HFFc6 (cell line): Measurements from ENCODE around the gene SRRM3. TPM values are rescaled to one million over a fixed set of nuclear protein-coding genes. Genes with fewer than 3 reads are reported as not detected.
"Not testable (repeated sequence)": the region's sequence is repeated elsewhere in the genome, so short reads cannot be mapped to it uniquely, and the experiment has no call there.

Experiments
- DNase-seq: peaks from one replicate; pipeline ENCODE4 v3.0.0-alpha.2; 2018
- H3K27ac Mint-ChIP-seq: 2 replicates; pipeline ENCODE4 v1.8.0; 2020; ENCODE audit warnings: mild to moderate bottlenecking, mixed read lengths
- H3K27me3 Mint-ChIP-seq: 2 replicates; pipeline ENCODE4 v1.8.0; 2021; ENCODE audit warnings: mild to moderate bottlenecking, moderate library complexity, mixed read lengths; ENCODE audit not compliant: insufficient read depth
- H3K36me3 Mint-ChIP-seq: 2 replicates; pipeline ENCODE4 v1.8.0; 2021; ENCODE audit warnings: low read depth, mixed read lengths
- H3K4me1 Mint-ChIP-seq: 2 replicates; pipeline ENCODE4 v1.8.0; 2020; ENCODE audit warnings: low read depth, mixed read lengths
- H3K4me3 Mint-ChIP-seq: 2 replicates; pipeline ENCODE4 v1.8.0; 2020; ENCODE audit warnings: mild to moderate bottlenecking, moderate library complexity, mixed read lengths
- H3K9me3 Mint-ChIP-seq: 2 replicates; pipeline ENCODE4 v1.8.0; 2020; ENCODE audit warnings: mild to moderate bottlenecking, mixed read lengths
- total RNA-seq, 6 experiments: library from RNA; stranded (reverse); fragmentation: NEBNext Ultra II Directional; extraction: Animal tissue kit (Norgen Biotek cat#: 25700); gene quantifications; 2 replicates in 1 of 6; 3 replicates in 5 of 6; pipeline ENCODE4 v1.2.3, GENCODE V29; 2021
- TF ChIP-seq, protein P1 (sequence below): fragments of 200-600 bp; sonication (generic); IDR thresholded peaks from 2 replicates; pipeline ENCODE4 v1.5.0; 2021; ENCODE audit warnings: antibody characterized with exemption, mild to moderate bottlenecking

The SRRM3 gene
- total RNA-seq, 6 experiments from 2014 or later, result 0.09 to 0.23 (median 0.18) TPM; not detected in 1

- Mint-ChIP-seq H3K27ac (no peak overlapping the region), H3K4me3 (no peak overlapping the region), H3K27me3 (peaks cover 3% of the 10 kb centered on the region; the same call in 1 of the 2 replicates)
These were observed 36.4 kb upstream of the SRRM3 start for GRCh38 chr7:76165106-76165972.

GRCh38 chr7:76165973-76166403 is 35.7 kb upstream of the SRRM3 start:
- TF ChIP-seq, protein P1, sequence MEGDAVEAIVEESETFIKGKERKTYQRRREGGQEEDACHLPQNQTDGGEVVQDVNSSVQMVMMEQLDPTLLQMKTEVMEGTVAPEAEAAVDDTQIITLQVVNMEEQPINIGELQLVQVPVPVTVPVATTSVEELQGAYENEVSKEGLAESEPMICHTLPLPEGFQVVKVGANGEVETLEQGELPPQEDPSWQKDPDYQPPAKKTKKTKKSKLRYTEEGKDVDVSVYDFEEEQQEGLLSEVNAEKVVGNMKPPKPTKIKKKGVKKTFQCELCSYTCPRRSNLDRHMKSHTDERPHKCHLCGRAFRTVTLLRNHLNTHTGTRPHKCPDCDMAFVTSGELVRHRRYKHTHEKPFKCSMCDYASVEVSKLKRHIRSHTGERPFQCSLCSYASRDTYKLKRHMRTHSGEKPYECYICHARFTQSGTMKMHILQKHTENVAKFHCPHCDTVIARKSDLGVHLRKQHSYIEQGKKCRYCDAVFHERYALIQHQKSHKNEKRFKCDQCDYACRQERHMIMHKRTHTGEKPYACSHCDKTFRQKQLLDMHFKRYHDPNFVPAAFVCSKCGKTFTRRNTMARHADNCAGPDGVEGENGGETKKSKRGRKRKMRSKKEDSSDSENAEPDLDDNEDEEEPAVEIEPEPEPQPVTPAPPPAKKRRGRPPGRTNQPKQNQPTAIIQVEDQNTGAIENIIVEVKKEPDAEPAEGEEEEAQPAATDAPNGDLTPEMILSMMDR, result no peak
- Mint-ChIP-seq H3K4me3 (peak overlapping the region; percentile 76; the same call in 1 of the 2 replicates), H3K4me1 (no peaks in the 10 kb centered on the region), H3K27ac (no peak overlapping the region), H3K36me3 (no peaks in the 10 kb centered on the region), H3K9me3 (no peaks in the 10 kb centered on the region), H3K27me3 (peaks cover 3% of the 10 kb centered on the region; the same call in 1 of the 2 replicates)
- no peak for DNase-seq

More at GRCh38 chr7:76165106-76165972, 36.4 kb upstream of the SRRM3 start:
- no peak for DNase-seq
- H3K4me1 Mint-ChIP-seq, result no peaks in the 10 kb centered on the region
- H3K36me3 Mint-ChIP-seq, result no peaks in the 10 kb centered on the region
- no peaks in the 10 kb centered on the region for H3K9me3 Mint-ChIP-seq
- TF ChIP-seq, protein P1, result no peak

DNA sequence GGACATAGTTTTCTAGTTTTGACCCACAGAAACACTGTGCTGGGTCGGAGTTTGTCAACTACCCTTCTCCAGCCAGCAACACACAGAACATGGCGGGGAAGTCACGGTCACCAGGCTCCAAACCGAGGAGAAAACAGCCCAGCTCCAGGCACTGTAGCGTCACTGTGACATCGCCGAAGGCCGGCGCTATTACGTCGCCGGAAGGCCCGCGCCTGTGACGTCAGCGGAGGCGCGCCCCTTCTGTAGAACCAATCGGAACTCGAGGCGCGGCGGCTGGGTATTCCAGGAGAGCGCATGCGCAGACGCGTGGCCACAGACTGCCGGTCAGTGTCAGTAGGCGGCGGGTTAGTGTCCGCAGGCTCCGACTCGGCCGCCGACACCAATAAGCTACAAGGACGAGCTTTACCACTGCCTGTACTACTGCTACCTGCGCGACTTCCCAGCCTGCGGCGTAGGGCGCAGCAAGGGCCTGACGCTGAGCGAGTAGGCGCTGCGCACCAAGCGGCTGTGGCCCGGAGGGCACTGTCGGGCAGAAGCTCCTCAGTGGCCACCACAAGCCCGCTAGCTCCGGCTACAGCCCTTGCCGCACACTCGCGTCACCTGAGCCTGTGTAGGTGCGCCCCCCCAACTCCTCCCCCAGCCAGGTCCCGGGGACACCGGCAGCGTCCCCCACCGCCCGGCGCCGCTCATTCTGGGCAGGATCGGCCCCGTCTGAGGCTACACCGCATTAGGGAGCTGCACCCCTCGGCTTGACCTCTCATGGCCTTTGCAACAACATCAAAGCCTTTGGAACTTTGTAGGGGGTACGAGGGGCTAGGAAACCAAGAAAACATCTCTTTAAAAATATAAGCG is 35.1 kb upstream of the SRRM3 start:
- H3K9me3 Mint-ChIP-seq, result no peaks in the 10 kb centered on the region
- TF ChIP-seq, protein P1, result 0 out of 2 replicates have a peak, but pooled peaks have one; percentile 14

DNA sequence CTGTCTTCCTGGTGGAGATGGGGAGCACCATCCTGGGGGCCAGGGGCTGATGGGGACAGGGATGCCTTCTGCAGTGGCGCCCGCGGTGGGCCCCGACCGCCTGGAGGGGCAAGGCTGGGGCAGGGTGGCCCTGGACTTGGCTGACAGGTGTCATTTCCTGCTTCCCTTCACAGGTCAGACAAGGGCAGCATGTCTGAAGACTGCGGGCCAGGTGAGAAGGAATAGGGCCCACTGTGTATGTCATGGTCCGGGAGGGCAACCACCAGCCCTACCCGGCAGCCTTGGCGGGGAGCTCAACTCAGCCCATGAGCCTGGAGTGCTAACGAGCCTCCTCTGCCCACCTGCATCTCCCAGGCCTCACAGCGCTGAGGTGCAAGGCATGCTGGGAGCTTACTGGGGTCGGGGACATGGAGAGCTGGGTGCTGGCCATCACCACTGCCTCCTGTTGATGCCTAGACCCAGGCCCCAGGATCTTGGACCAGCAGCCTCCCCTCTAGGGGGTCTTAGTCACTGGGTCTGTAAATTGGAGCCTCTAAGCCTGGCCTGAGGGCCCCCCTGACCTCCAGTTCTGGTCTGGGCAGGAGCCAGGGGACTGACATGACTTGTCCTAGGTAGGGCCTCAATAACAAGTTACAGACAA is 28.0 kb upstream of the SRRM3 start:
- no peak overlapping the region for H3K4me3 Mint-ChIP-seq
- no peak overlapping the region for H3K27ac Mint-ChIP-seq
- no peaks in the 10 kb centered on the region for H3K9me3 Mint-ChIP-seq
- H3K27me3 Mint-ChIP-seq, result peaks cover 21% of the 10 kb centered on the region
- peaks cover 6% of the 10 kb centered on the region; the same call in 1 of the 2 replicates for H3K4me1 Mint-ChIP-seq
- TF ChIP-seq, protein P1, result no peak
- no peaks in the 10 kb centered on the region for H3K36me3 Mint-ChIP-seq
- no peak for DNase-seq

More for the DNA sequence above, 35.1 kb upstream of the SRRM3 start:
- Mint-ChIP-seq H3K4me1 (no peaks in the 10 kb centered on the region), H3K36me3 (no peaks in the 10 kb centered on the region), H3K27ac (no peak overlapping the region), H3K4me3 (peak overlapping the region; percentile 76), H3K27me3 (0 out of 2 replicates have a peak, but pooled peaks cover 3% of the 10 kb centered on the region)
- DNase-seq, result peak; percentile 85

DNA sequence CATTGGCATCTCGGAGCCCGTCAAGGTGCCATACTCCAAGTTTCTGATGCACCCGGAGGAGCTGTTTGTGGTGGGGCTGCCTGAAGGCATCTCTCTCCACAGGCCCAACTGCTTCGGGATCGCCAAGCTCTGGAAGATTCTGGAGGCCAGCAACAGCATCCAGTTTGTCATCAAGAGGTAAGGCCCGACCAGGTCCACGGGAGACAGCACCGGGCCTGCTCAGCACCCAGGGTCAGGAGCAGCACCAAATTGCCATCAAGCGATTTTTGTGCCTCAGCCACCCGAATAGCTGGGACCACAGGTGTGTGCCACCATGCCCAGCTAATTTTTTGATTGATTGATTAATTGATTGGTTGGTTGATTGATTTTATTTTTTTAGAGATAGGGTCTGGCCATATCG is 24.7 kb upstream of the SRRM3 start:
- H3K9me3 Mint-ChIP-seq, H3K4me3 Mint-ChIP-seq, H3K4me1 Mint-ChIP-seq, H3K36me3 Mint-ChIP-seq, H3K27ac Mint-ChIP-seq, DNase-seq: not testable (repeated sequence)
- peaks cover 22% of the 10 kb centered on the region for H3K27me3 Mint-ChIP-seq
